Astrocyte (in vitro differentiated cells and primary cell): Measurements from ENCODE around the gene ZNF786.

Experiments used
- EZH2 ChIP-seq: IDR thresholded peaks from 2 replicates; pipeline ENCODE4 v1.6.1; 2012; ENCODE audit warnings: mild to moderate bottlenecking, low read length, inconsistent platforms; ENCODE audit not compliant: insufficient read depth
- TF ChIP-seq, protein P1 (sequence below): IDR thresholded peaks from 2 replicates; pipeline ENCODE4 v1.5.1; 2011; ENCODE audit warnings: low read depth, mild to moderate bottlenecking, inconsistent platforms, low read length, moderate library complexity; ENCODE audit not compliant: insufficient read depth

DNA sequence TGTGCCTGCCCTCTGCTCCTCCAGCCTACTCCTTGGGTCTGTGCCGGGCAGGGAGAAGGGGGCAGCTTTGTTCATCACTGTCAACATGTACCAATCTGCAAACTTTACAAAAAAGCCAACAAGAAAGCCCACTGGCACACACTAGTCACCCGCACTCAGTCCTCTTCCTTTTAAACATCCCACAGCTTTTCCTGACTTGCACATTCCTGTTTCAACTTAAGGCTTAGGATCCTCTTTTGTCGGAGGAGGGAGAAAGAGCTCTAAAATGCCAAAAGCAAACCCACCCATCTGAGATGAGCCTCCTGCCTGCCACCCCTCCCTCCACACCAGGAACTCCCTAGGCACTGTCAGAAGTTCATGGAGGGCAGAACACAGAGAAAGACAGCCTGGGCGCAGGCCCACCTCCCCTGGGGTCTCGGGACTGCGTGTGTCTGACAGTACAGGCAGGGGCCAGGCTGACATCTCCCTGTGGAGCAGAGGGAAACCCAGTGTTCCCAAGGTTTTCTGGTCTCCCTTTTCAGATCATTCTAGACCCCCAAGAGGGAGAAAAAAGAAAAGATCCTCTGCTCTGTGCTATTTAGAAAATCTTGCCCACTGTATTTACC lies 67.7 kb downstream of the ZNF786 start:
- TF ChIP-seq, protein P1, sequence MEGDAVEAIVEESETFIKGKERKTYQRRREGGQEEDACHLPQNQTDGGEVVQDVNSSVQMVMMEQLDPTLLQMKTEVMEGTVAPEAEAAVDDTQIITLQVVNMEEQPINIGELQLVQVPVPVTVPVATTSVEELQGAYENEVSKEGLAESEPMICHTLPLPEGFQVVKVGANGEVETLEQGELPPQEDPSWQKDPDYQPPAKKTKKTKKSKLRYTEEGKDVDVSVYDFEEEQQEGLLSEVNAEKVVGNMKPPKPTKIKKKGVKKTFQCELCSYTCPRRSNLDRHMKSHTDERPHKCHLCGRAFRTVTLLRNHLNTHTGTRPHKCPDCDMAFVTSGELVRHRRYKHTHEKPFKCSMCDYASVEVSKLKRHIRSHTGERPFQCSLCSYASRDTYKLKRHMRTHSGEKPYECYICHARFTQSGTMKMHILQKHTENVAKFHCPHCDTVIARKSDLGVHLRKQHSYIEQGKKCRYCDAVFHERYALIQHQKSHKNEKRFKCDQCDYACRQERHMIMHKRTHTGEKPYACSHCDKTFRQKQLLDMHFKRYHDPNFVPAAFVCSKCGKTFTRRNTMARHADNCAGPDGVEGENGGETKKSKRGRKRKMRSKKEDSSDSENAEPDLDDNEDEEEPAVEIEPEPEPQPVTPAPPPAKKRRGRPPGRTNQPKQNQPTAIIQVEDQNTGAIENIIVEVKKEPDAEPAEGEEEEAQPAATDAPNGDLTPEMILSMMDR: no peak
- no peak for TF ChIP-seq EZH2
